ENCODE measurements around the gene CLEC12A. TPM values are rescaled to one million over a fixed set of nuclear protein-coding genes. Genes with fewer than 3 reads are reported as not detected.

The CLEC12A gene
- total RNA-seq, 3 donors from 2014 or later (not counting 1 experiment from before 2014, with no cell fraction given): 13.6 to 18.9 (median 14.8) TPM

- ATAC-seq (no peak), DNase-seq (no peak)
- WGBS (ENCODE audit: insufficient coverage): 76% methylated on average over 3 of the region's 3 CpGs
- Mint-ChIP-seq H3K4me1 (no peaks in the 10 kb centered on the region), H3K27me3 (ENCODE audit: low read depth in 2 of 2) (peaks cover 0 to 8% of the 10 kb centered on the region in 2 donors), H3K9me3 (no peaks in the 10 kb centered on the region), H3K4me3 (no peak overlapping the region), H3K36me3 (no peaks in the 10 kb centered on the region), H3K27ac (no peak overlapping the region)
- Histone ChIP-seq H3K9me3 (ENCODE audit: control insufficient read depth, insufficient read depth, low read length) (no peaks in the 10 kb centered on the region), H3K36me3 (ENCODE audit: control insufficient read depth, insufficient read depth, low read length) (no peaks in the 10 kb centered on the region), H3K27ac (ENCODE audit: low read length) (no peak overlapping the region), H3K4me1 (ENCODE audit: control insufficient read depth, insufficient read depth, low read length) (no peaks in the 10 kb centered on the region), H3K27me3 (ENCODE audit: control insufficient read depth, insufficient read depth, low read length) (peaks cover 2% of the 10 kb centered on the region), H3K4me3 (ENCODE audit: low read length) (no peak overlapping the region)
- intact Hi-C loops (cut with micrococcal nuclease): no loop called here
- TF ChIP-seq CTCF (IDR thresholded peaks at IDR 0.05): no peak
Observed at GRCh38 chr12:10027311-10027710, 56.1 kb downstream of the CLEC12A start.

- H3K27ac ChIP-seq (ENCODE audit: low read length): no peak overlapping the region
- H3K4me1 Mint-ChIP-seq: no peaks in the 10 kb centered on the region
- intact Hi-C loops (cut with micrococcal nuclease): no loop called here
- no peak overlapping the region for H3K4me3 ChIP-seq (ENCODE audit: low read length)
- 71% methylated on average over 4 of the region's 4 CpGs for WGBS (ENCODE audit: insufficient coverage)
- H3K36me3 Mint-ChIP-seq: no peaks in the 10 kb centered on the region
- ATAC-seq (no peak), DNase-seq (peak in 1 of 2 donors; percentile 4)
- no peaks in the 10 kb centered on the region for H3K9me3 ChIP-seq (ENCODE audit: control insufficient read depth, insufficient read depth, low read length)
- TF ChIP-seq CTCF (IDR thresholded peaks at IDR 0.05): no peak
- H3K4me3 Mint-ChIP-seq: no peak overlapping the region
- no peak overlapping the region for H3K27ac Mint-ChIP-seq
- H3K9me3 Mint-ChIP-seq: no peaks in the 10 kb centered on the region
- no peaks in the 10 kb centered on the region for H3K4me1 ChIP-seq (ENCODE audit: control insufficient read depth, insufficient read depth, low read length)
- H3K27me3 Mint-ChIP-seq (ENCODE audit: low read depth in 2 of 2): peaks cover 2 to 8% of the 10 kb centered on the region in 2 donors
- no peaks in the 10 kb centered on the region for H3K36me3 ChIP-seq (ENCODE audit: control insufficient read depth, insufficient read depth, low read length)
- peaks cover 2% of the 10 kb centered on the region for H3K27me3 ChIP-seq (ENCODE audit: control insufficient read depth, insufficient read depth, low read length)
Observed at GRCh38 chr12:10027721-10028120, 56.5 kb downstream of the CLEC12A start.

GRCh38 chr12:10030446-10030845 is 59.2 kb downstream of the CLEC12A start, which contains the start of gene CLEC9A:
TSS of gene CLEC9A (plus strand) at chr12:10030682. CDS start at chr12:10052688, 22,006 bp downstream.
- no peaks in the 10 kb centered on the region for H3K4me1 Mint-ChIP-seq
- DNase-seq (no peak), ATAC-seq (no peak)
- no peaks in the 10 kb centered on the region for H3K9me3 Mint-ChIP-seq
- 92% methylated on average over 14 of the region's 14 CpGs for WGBS (ENCODE audit: insufficient coverage)
- Histone ChIP-seq H3K9me3 (ENCODE audit: control insufficient read depth, insufficient read depth, low read length) (no peaks in the 10 kb centered on the region), H3K27ac (ENCODE audit: low read length) (no peak within 1 kb of the TSS), H3K4me3 (ENCODE audit: low read length) (no peak within 1 kb of the TSS), H3K4me1 (ENCODE audit: control insufficient read depth, insufficient read depth, low read length) (no peaks in the 10 kb centered on the region), H3K27me3 (ENCODE audit: control insufficient read depth, insufficient read depth, low read length) (no peaks in the 10 kb centered on the region), H3K36me3 (ENCODE audit: control insufficient read depth, insufficient read depth, low read length) (no peaks in the 10 kb centered on the region)
- TF ChIP-seq CTCF (IDR thresholded peaks at IDR 0.05): no peak
- peaks cover 4 to 8% of the 10 kb centered on the region in 2 donors for H3K27me3 Mint-ChIP-seq (ENCODE audit: low read depth in 2 of 2)
- no peak within 1 kb of the TSS for H3K4me3 Mint-ChIP-seq
- no peaks in the 10 kb centered on the region for H3K36me3 Mint-ChIP-seq
- no peak within 1 kb of the TSS for H3K27ac Mint-ChIP-seq
- intact Hi-C loops (cut with micrococcal nuclease): no loop called here

- Histone ChIP-seq H3K9me3 (ENCODE audit: control insufficient read depth, insufficient read depth, low read length) (no peaks in the 10 kb centered on the region), H3K27me3 (ENCODE audit: control insufficient read depth, insufficient read depth, low read length) (no peaks in the 10 kb centered on the region), H3K4me1 (ENCODE audit: control insufficient read depth, insufficient read depth, low read length) (no peaks in the 10 kb centered on the region), H3K4me3 (ENCODE audit: low read length) (no peak overlapping the region), H3K36me3 (ENCODE audit: control insufficient read depth, insufficient read depth, low read length) (no peaks in the 10 kb centered on the region), H3K27ac (ENCODE audit: low read length) (no peak overlapping the region)
- no peaks in the 10 kb centered on the region for H3K4me1 Mint-ChIP-seq
- H3K27me3 Mint-ChIP-seq (ENCODE audit: low read depth in 2 of 2): peaks cover 4 to 8% of the 10 kb centered on the region in 2 donors
- DNase-seq: no peak
- intact Hi-C loops (cut with micrococcal nuclease): no loop called here
- no peak for TF ChIP-seq CTCF (IDR thresholded peaks at IDR 0.05)
- H3K9me3 Mint-ChIP-seq: no peaks in the 10 kb centered on the region
- 50% methylated on average over 4 of the region's 4 CpGs for WGBS (ENCODE audit: insufficient coverage)
- no peaks in the 10 kb centered on the region for H3K36me3 Mint-ChIP-seq
- no peak overlapping the region for H3K4me3 Mint-ChIP-seq
- H3K27ac Mint-ChIP-seq: no peak overlapping the region
- ATAC-seq: no peak
Observed at GRCh38 chr12:10031321-10031720, 60.1 kb downstream of the CLEC12A start.

Measured in natural killer cell (primary cell).